GM21390 (cell line): ENCODE results near the gene IPPK.

Source experiments
- ATAC-seq: cut with Tn5 transposase; IDR thresholded peaks from one replicate; pipeline ENCODE4 v1.9.1; 2021; ENCODE audit not compliant: unreplicated experiment

The IPPK gene

DNA sequence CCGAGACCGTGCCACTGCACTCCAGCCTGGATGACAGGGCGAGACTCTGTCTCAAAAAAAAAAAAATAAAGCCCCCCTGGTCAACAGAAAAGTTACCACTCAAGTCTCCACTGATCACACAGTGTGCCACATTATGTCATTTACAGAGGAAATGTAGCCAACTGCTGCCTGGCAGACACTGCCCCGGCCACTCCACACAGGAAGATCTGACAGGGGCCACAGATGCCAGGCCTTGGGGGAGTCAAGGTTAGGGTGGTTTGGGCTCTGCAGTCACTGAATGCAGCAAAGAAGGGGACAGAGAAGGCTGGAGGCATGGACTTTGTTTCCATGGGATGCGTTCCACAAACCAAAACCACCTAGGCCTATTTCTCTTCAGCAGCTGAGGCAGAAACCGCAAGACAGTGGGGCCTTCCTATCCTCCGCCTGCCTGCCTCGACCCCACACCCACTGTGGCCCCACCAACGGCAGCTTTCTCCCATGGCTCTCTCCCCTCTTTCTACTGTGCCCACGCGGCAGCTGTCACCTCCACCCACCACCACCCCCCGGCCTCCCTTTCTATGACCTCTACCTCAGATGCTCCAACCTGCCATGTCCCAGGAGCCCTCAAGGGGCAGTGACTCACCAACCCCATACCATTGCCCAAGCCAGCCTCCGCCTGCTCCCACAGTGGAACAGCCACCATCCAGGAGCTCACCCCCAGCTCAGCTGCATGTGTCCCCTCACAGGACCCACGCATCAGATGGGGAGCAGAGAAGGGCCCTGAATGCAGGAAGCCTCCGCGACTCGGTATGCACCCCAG, 12.4 kb downstream of the IPPK start:
- ATAC-seq: no peak

DNA sequence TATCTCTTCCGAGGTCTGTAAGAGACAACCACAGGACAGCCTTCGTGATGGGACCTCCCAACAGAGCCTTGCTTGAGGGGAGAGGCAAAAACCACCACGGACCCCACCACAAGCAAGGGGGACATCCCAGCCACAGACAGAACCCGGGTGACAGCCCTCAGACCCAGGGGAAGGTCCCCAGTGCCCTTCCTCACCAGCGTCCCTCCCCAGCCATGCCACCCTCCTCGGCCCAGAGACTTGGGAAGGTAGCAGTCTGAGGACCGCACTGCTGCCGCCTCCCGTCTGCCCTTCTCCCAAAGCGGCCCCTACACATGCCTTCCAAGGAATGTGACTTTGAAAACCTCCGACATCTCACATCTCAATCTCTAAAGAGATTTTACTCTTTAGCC, 13.4 kb downstream of the IPPK start:
- no peak for ATAC-seq

DNA sequence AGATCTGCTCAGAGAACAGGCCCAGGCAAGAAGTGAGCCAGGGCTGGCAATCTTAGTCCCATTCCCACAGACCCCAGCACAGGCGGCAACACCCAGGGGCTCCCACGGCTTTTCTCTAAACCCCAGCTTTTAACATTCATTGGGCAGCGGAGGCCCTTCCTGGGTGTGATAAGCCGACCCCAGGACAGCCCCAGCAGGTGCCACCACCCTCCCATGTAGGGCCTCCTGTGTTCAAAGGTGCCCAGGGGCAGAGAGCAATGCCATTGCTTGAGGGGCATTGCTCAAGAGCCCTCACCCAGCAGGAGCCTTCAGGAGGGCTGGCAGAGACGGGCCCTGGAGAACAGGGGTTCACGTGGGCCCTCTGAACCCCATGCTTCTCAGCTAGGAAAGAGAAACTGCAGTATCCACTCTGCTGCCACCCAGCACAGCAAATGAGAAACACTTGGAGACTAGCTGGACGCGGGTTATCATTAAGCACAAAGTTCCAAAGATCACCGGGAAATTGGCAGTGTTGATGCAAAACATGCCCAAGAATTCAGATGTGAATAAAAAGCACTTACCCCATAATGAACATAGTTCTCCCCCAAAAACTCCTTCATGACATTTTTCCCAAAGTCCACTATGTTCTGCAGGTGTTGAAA, 13.9 kb downstream of the IPPK start:
- no peak for ATAC-seq

DNA sequence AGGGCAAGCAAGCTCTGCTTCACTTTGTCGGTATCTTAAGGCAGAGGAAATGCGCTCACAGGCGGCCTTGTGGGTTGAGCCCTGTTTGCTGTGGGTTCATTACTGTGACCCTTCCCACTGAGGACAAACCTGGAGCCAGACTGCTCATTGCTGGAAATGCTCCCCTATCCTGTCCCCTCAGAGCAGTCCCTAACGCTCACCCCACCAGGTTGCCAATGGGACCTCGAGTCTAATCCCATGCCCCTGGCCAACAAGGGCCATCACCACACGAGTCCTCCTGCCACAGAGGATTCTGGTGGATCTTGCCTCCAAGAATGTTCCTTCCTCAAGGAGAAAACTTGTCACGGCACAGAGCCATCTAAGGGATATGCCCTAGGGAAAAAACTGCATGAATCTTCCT, 14.6 kb downstream of the IPPK start:
- ATAC-seq: no peak

DNA sequence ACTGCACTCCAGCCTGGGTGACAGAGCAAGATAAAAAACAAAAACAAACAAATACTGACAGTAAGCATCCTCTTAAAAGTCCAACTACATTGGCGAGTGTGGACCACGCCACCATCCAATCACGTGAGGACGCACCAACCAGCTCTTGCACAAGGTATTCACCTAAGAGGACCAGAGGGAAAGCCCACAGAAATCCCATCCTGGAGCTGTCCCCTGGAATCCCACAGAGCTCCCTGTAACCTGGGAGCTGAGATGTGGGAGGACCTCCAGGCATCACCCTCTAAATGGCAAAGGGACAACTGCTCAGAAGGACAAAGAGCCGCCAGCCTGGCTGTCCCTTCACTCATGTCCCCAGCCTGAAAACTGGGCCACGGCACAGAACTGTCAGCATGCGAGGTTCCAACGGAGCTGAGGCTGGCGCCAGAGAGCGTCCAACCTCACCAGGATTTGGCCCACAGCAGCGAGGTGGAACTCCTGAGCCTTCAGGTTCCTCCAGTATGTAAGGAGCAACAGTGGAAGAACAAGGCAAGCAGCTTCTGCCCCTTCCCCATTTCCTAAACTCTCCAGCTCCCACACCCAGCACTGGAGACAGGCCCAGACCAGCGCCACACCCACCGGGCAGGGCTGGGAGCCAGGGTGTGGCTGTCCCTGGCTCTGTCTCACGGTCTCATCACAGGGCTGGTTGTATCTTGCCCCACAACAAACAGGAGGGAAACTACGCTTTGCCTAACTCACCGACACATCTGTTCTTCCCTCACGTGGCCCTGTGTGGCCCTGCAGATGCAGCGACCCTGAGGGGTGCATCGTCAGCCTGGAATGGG, 15.2 kb downstream of the IPPK start:
- ATAC-seq: no peak

DNA sequence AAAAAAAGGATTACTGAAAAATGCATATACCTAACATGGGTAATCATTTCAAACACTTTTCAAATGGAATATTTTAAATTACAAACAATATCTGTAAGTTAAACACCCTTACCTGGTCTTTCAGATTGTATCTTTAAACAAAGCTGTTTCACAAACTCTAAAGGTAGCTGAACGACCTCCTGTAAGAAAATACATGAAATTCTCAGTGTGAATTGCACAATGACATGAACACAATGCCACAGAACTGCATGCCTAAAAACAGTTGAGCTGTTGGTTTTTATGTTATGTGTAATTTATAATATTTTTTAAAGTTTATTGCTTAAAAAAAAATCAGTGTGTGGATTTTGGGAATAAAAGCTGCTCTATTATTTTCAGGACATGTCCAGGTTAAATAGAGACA, 17.5 kb downstream of the IPPK start:
- ATAC-seq: no peak

DNA sequence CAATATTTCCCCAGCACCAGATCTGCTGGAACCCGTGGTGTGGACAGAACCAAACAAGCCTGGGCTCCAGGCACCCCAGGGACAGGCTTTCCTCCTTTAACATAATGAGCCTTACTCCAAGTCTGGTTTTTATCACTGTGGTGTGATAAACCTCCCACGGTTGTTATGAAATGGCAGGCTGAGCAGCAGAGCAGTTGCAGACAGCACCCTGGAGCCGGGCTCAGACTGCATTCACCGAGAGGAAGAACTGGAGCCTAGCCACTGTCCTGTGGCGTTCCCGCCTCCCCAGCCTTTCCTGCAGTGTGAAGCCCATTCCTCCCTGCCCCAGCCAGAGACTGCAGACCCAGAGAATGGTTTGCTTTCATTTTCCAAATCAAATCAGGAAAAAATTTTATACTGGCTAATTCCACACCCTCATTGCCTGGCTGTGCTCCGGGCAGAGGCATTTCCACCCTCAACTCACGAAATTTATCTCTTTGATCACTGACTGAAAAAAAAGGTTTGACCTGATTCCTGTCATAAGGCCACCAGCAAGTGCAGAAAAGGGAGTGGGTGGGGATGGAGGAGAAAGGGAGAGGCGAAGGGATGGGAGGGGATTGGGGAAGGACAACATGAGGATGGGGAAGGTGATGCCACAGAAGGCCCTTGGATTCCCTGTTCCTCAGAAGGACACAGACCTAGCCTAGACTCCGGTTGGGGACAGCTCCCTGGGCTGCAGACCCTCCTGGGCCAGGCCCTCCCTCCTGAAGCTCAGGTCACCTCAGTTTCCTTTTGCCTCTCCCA, 18.9 kb downstream of the IPPK start:
- ATAC-seq: no peak

DNA sequence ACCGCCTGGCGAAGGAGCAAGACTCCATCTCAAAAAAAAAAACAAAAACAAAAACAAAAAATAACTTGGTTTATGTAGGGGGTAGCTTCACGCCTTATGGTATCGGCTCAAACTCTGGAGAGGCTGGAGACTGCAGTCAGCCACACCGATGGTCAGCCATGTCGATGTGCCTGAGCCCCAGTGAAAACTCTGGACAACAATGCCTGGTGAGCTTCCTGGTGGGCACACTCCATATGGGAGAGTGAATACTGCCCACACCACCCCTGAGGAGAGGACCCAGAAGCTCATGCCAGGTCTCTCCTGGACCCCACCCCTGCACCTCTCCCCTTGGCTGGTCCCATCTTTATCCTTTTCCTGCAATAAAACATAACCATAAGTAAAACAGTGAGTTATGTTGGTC, 19.6 kb downstream of the IPPK start:
- no peak for ATAC-seq

DNA sequence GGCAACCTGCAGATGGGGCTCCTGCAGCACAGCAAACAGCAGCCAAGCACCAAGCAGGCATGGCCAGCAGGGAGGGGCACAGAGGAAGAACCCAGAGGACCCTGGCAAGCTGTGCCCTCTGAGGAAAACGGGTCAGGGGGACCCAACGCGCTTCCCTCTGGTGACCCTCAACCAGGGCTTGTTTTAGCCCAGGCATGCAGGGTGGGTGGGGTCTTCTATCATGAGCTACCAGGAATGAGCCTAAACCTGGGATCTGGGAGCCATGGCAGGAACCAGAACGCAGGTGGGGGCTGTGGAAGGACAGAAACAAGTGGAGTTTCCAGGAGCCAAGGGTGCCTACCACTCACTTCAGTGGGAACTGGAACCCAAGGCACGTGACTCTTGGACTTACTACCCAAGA, 20.9 kb downstream of the IPPK start:
- no peak for ATAC-seq

DNA sequence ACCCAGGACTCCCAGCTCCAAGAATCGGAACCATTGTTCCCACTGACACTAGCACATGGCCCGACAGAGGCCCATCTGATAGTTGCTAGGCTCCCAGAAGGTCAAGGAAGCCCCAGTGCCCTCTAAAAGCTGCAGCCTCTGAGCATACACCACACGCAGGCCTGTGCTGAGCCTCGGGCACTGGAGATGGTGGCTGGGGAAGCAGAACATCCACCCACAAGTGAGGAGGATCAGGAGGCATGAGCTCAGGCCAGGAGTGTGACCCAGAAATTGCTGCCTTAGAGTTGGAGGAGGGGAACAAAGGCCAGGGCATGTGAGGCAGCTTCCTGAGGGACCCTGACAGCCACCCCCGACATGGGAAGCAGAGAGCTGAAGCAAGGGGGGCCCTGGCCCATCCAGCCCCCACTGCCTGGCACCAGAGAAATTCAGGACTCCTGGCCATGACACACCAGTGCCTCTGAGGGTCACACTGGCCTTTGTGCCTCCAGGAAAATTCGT, 21.4 kb downstream of the IPPK start:
- no peak for ATAC-seq

DNA sequence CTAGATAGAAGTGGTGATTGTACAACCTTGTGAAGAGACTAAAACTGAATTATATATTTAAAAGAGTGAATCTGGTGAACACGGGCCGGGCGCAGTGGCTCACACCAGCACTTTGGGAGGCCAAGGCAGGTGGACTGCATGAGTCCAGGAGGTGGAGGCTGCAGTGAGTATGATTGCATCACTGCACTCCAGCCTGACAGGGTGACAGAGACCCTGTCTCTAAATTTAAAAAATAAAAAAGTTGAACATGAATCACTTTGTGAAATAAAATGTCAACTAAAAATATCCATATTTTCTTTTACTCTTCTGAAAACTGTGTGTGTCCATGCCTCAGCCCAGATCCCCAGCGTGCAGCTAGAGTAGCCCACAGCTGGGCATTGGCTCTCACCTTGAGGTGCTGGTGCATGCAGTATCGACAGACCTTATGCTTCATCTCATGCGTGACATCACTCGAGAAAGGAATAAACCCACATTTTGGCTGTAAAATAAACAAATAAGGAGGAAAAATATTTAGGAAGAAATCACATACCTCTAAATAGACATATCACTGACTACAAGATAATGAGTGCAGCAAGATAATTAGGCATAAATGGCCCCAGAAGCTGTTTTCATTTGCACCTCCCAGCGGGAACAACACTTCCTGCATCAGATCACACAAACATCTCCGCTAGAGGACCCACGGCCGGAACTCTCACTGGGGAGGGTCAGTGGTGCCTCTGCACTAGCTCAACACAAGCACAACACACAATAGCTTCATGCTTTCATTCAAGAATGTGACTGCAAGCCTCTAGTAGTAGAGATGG, 22.1 kb downstream of the IPPK start:
- no peak for ATAC-seq

DNA sequence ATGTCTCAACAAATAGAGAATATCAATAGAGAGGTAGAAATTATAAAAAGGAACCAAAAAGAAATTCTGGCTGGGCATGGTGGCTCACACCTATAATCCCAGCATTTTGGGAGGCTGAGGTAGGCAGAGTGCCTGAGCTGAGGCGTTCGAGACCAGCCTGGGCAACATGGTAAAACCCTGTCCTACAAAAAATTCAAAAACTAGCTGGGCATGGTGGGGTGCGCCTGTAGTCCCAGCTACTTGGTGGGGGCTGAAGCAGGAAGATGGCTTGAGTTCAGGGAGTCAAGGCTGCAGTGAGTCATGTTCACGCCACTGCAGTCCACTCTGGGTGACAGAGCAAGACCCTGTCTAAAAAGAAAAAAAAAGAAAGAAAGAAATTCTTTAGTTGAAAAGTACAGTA, 24.9 kb downstream of the IPPK start:
- ATAC-seq: no peak

DNA sequence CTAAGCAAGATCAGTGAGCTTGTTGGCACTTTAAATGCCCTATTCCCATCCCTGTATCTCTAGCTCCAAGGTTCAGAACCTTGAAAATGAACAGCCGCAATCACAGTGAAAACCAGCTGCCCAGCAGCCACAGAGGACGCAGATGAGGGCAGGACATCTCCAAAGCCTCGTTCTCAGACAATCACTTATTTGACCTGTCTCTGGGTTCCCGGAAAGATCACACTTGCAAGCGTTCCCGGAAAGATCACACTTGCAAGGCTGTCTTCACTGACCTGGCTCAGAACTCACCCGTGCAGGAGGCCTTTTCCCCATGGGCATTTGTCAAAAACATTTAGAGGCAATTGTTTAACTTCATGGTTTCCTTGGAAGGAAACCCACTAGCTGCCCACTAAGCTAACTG, 25.7 kb downstream of the IPPK start:
- no peak for ATAC-seq

DNA sequence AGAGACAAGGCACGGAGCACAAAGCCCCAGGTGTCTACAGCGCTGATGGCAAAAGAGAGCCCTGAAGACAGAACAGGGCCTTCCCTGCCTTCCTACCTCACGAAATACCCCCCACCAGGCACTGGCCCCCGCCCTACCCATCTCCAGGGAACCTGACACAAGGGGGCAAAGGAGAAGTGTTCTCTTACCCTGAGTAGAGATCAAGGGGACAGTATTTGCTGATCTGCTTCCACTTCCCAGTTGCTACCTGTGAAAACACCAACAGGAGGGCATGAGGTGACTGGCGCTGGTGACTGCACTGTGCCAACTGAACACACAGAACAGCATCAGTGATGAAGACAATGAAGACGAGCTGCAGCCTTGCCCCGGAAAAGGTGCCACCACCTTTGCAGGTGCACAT, 27.4 kb downstream of the IPPK start:
- no peak for ATAC-seq

DNA sequence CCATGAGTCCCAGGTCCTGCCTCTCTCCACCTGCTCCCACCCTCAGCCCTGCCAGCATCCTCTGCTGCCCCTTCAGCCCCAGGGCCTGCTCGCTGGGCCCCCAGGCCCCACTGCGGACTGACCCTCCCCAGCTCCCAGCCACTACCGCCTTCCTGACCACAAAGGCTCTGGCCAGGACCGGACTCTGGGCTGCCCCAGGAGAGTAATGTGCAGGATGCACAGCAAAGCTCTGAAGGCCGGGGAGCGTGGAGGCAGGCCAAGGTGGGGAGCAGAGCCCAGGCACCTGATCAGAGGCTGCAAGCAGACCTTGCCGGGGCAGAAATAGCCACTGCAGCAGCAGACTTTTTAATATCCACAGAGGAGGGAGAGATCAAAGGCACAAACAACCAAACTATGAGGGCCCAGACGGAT, 27.9 kb downstream of the IPPK start:
- ATAC-seq: no peak

DNA sequence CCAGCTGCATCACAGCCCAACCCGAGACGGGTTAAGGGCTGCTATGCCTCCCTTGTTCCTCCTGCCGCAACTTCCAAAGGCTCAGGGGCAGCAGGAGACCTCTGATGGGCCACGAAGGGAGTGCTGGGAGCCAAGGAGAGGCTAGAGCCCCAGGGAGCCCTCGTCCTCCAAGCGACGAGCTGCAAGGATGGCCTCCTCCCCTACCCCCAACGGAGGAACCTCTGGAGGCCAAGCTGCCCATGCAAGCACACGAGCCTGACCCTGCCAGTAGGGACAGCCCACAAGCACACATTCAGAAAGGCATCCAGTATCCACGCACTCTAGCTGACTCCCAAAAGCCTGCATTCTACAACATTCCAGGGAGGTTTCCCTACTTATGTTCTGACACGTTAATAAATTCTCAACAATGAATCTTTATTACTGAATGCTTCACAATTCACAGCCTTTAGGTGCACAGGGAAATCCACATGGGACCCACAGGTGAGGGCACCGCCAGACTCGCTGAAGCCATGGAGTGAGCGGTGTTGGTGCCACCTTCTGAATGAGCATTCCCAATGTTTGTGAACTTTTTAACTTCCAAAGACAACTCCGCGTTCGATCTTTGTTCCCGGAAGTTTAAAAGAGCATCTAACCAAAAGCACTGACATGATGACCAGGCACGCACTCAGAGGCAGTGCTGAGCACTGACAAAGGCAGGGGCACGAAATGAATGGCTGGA, 28.7 kb downstream of the IPPK start:
- ATAC-seq: no peak

DNA sequence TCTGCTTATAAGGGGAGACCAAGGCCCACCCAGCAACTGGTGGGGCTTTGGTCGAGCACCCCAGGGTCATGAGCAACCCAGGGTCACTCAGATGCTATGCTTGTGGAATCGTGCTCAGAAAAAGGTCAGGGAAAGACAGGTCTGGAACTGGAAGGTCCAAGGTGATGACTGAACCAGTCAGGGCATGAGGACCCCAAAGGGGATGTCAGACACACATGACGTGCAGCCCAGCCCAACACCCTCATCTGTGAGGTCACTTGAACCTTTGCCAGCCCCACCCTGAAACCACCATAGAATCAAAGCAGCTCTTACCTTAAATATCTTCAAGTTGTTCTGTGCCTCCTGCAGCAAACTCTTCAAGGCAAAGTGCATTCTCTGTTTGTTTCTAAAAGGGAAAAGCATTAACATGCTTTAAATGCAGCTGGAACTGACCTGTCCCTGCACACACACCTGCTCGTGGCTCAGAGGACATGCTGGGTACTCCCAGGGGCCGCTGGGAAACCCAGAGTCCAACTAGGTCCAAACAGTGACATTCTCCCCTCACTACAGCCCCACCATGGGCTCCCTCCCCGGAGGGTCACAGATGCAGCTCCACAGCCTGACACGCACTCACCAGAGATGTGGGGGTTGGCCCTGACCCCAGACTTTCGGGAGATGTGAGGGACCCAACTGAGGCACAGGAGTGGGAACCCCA, 29.4 kb downstream of the IPPK start:
- no peak for ATAC-seq

DNA sequence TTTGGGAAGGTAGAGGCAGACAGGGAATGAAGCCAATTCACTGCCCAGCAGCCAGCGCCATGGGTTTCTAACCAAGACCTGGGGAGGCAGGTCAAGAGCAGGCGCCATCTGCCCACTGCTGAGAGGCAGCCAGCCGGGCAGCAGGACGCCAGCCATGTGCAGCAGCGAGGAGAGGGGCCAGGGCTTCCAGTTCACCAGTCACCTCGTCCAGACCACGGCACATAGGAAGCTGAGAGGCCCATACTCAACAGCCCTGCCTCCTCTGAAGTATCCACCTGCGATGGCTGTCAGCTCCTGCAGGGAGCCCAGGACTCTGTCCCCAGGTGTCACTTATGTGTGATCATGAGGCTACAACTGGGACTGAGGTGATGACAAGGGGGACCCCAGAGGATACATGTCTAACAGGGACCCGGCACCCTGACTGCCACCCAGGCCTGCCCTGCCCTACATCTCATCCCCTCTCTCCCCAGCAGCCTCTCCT, 30.1 kb downstream of the IPPK start:
- ATAC-seq: no peak

DNA sequence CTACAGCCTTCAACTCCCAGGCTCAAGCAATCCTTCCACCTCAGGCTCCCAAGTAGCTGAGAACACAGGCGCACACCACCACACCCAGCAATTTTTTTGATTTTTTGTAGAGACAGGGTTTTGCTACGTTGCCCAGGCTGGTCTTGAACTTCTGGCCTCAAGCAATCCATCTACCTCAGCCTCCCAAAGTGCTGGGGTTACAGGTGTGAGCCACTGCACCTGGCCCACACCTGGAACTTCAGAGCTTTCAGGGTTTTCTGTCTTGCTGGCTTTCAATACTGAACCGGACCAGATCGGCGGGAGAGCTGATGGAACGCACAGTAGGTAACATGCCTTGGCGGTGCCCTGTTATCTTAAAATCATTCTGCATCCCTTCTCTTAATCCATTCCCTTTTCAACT, 30.8 kb downstream of the IPPK start:
- ATAC-seq: no peak
